M059J (cell line): Measurements from ENCODE around the gene GLRX2. TPM values are rescaled to one million over a fixed set of nuclear protein-coding genes. Genes with fewer than 3 reads are reported as not detected.

Experiments used
- DNase-seq: peaks from one replicate; pipeline ENCODE4 v3.0.0-alpha.2; 2012; ENCODE audit warnings: low read depth
- total RNA-seq: library from RNA; depleted of rRNA; stranded (reverse); fragments of >200 nt; shearing (Covaris generic); gene quantifications from 2 replicates; pipeline ENCODE4 v1.2.3, GENCODE V29; 2014; rRNA removed

Gene GLRX2
- total RNA-seq, 1 experiment from 2014 or later: 33.9 TPM

GRCh38 chr1:193066606-193067005 is 38.6 kb downstream of the GLRX2 start:
- no peak for DNase-seq

- no peak for DNase-seq
Measured at GRCh38 chr1:193065954-193066353, 39.3 kb downstream of the GLRX2 start.

- DNase-seq: peak; percentile 64
Measured at GRCh38 chr1:193062698-193063463, 42.3 kb downstream of the GLRX2 start.

GRCh38 chr1:193060938-193061337 is 44.3 kb downstream of the GLRX2 start:
- DNase-seq: peak; percentile 15

GRCh38 chr1:193060406-193060805 is 44.8 kb downstream of the GLRX2 start:
- DNase-seq: peak; percentile 10

- no peak for DNase-seq
Measured at GRCh38 chr1:193060115-193060403, 45.2 kb downstream of the GLRX2 start.

- peak; percentile 99 for DNase-seq
Measured at GRCh38 chr1:193059282-193060114, 45.7 kb downstream of the GLRX2 start, which contains the start of the genes RO60 and UCHL5. RO60 (plus strand) TSS chr1:193059612; CDS start chr1:193069055, 9,443 bp downstream. UCHL5 (minus strand) TSS chr1:193059360; CDS start chr1:193059260, 100 bp downstream.

- peak; percentile 51 for DNase-seq
Measured at GRCh38 chr1:193058529-193059281, 46.5 kb downstream of the GLRX2 start.

GRCh38 chr1:193054169-193054675 is 51.0 kb downstream of the GLRX2 start:
- DNase-seq: no peak

GRCh38 chr1:193048913-193049312 is 56.3 kb downstream of the GLRX2 start:
- DNase-seq: peak; percentile 31

Other genes with a start within 250 kb of the GLRX2 start
- 31.8 and 36.8 TPM in 2 replicates for gene UCHL5, start 46.1 kb downstream of the GLRX2 start, total RNA-seq
- 57.3 and 88.1 TPM in 2 replicates for gene RO60, start 45.8 kb downstream of the GLRX2 start, total RNA-seq
- gene CDC73, start 16.6 kb upstream of the GLRX2 start, total RNA-seq: 16.0 and 17.6 TPM in 2 replicates
- 0.10 TPM in 1 of 2 replicates, not detected in the other for gene B3GALT2, start 81.2 kb upstream of the GLRX2 start, total RNA-seq